SIG-M5 treated with dmso at 0.1 percent for 504 hours (cell line): Measurements from ENCODE around the gene BEST3.

ENCODE experiments used
- DNase-seq: peaks from one replicate; lab custom pipeline; 2025; ENCODE audit not compliant: unreplicated experiment; lab: John Stamatoyannopoulos, UW

Gene BEST3

DNA sequence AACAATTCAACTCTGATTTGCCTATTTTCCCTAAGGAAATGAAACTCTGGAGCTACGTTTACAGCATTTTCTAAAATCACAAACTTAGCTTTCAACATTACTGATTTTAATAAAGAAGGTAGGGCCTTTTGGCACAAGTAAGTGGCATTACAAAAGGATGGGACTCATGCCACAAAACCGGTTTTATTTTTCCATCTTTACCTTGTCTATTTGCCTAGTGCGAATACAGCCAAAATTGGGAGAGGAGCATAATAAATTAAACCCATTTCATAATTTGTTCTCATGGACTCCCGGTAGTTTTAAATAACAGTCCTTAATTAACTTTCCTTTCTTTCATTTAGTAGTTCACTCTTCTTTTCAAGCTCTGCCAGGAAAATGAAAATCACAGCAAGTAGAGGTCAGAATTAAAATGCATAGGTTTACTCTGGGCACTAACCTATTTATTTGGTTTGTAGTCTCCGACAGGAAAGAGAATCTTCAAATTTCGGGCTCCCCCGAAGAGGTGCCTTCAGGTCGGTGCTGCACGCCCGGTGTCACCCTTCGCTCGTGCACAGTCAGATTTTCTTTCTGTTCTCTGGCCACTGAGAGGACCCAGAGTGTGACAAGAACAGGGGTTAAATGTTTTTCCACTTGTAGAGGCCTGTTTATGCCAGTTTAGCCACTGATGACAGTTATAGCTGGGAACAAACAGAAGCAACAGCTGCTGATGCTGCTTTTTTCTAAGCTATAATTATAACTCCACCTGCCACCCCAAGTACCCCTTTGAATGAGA lies at the start of gene BEST3:
Gene BEST3, minus strand, starts transcription at position 535 of the 772 bp plus-strand sequence. CDS start 1,505 bp downstream, outside the sequence.
- DNase-seq, result no peak

- no peak for DNase-seq
Measured at GRCh38 chr12:69744109-69744508, 45.0 kb upstream of the BEST3 start.

DNA sequence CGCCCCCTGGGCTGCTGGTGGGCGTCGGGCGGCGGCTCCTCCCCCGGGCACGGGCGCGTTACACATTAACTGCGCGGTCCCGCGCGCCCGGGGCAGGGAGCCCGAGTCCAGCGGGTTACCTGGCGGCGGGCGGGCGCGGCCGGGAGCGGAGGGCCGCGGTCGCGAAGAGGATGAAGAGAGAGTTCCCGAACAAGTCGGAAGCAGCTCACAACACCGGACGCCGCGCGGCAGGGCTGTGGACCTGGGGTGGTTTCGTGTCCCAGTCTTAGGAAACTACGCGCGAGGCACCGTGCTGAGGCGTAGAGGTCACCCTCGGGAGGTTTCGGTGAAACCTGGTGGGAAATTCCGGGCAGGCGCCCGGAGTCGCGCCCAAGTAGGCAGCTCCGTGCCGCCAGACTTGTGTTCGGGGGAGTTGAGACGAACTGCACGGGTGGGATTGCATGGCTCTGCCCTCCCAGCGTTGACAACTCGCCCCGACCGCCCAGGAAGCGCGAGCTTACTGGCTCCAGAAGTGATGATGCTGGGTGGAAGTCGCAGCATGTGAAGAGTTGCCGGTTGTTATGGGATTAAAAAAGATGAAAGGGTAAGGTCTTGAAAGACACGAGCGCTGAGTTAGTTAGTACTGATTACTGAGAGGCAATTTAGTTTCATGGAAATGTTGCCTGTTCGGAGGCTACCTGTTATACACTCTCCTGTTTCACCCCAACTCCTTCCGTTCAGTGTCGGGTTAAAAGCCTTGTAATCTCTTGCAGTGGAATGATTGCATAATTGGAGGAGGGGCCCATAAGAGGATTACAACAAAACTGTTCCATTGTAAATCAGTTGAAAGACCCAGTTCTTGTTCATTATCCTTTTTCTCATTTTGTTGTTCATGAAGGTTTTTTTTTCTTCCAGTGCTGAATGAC lies 40.4 kb upstream of the BEST3 start:
- peak; percentile 90 for DNase-seq

DNA sequence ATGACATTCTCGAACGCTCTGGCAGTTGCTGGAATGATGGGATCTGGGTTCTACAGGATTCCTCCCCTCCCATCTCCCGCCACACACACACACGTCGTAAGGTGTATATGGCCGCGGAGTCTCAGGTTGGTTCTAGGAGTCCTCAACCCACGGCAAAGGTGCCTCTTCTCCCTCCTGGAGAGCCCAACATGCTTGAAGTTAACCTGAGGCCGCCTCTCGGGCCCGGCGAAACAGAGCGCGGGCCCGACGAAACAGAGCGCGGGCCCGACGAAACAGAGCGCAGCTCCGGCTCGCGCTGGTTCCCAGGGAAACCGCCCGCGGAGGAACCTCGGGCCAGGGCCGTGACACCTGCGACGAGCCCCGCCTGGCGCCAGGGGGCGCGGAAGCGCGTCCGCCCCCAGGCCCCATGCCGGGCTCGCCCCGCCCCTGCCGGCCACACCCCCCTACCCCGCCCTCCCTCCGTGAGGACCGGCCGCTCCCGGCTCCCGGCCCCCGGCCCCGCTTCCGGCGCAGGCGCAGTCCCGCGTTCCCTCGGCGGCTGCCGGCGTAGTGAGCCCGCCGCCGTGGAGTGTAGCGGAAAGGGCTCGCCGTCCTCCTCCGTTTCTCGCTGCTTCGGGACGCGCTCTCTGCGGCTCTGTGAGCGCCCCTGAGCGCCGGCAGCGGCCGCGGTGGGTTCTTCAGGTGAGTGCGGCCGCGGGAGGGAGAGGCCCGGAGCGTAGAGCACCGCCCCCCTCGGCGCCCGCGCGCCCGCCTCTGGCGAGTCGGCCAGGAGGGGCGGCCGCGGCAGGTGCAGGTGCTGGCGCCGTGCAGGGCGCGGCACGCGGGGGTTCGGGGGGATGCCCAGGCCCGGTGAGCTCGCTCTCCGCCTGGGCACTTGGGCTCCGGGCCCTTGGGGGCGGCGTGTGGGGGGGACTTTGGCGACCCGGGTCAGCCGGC lies 39.5 kb upstream of the BEST3 start, which contains the start of gene RAB3IP:
Gene RAB3IP, plus strand, starts transcription at position 510 of the 936 bp plus-strand sequence. CDS start 16,549 bp downstream, outside the sequence.
- peak; percentile 74 for DNase-seq

GRCh38 chr12:69733638-69734037 lies 34.5 kb upstream of the BEST3 start:
- no peak for DNase-seq

- no peak for DNase-seq
Measured at GRCh38 chr12:69732088-69732487, 33.0 kb upstream of the BEST3 start.

GRCh38 chr12:69726922-69727321 lies 27.8 kb upstream of the BEST3 start:
- DNase-seq, result no peak

DNA sequence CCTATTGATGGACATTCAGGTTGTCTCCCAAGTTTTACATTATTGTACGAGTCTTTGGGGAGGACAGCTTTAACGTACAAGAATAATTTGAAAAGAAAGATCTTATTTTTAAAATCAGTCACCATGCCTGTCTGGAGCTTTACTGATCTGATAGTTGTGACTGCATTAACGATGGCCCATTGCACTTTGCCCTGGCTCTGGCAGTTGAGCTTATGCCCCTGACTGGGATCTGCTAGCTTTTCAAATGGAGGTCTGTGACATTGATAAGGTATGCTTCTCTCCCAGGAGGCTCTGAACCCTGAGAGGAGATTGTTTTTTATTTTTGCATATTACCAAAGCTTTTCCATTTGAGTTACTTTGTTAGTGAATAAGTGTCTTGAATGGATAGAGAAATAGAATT lies 21.6 kb upstream of the BEST3 start:
- no peak for DNase-seq

- DNase-seq, result no peak
Measured at GRCh38 chr12:69719336-69720316, 20.5 kb upstream of the BEST3 start.

DNA sequence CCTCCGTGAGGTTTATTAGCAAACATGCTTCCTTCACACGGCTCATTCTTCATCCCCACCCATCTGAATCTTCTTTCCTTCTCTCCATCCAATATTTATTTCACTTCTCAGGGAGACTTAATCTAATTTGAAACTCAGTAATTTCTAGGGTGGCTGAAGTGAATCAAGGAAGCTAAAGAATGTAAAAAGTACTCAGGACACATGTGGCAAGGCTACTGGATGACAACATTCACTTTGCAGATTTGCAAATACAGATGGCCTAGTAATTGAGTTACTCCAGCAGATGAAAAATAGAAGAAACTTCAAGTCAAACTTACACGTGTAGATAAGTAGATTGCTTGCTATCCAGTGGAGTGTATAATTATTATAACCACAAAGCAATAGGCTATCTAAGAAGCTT lies 15.4 kb upstream of the BEST3 start:
- DNase-seq, result no peak

- no peak for DNase-seq
Measured at GRCh38 chr12:69712826-69713225, 13.7 kb upstream of the BEST3 start.

- no peak for DNase-seq
Measured at GRCh38 chr12:69708649-69709048, 9.5 kb upstream of the BEST3 start.

DNA sequence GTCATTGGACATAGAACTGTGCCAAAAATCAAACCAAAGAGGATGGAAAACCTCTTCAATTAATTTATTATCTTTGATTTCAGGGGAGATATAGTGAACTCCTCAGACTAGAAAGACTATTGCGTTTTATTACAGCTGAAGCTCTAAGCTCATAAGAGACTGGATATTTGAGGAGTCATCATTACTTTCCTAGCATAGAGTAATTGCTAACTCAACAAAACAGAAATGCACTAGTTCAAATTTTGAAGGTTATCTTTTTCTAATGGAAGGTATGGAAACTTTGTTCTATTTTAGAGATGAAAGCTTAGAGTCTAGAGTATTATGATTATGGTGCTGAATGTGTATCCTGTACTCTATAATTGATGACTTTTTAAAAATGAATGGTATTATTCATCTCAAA lies 5.3 kb upstream of the BEST3 start:
- no peak for DNase-seq

GRCh38 chr12:69703146-69703642 lies 4.1 kb upstream of the BEST3 start:
- no peak for DNase-seq

DNA sequence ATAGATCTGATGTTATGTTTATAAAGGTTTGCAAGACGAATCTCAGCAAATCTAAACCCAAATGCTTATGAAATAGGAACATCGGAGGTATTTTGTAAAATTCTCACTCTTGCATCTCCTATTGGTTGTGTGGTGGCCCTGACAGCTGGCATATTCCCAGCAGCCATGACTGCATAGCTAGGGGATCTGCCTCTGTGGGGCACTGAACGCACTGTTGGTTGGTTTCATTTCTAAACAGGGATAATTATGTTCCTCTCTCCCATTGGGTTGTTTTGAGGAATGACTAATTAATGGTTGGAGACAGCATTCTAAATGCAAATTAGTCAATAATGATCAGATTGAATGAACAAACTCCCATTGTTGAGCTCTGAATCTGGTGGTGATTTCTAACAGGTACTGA lies 2.7 kb upstream of the BEST3 start:
- DNase-seq, result no peak

GRCh38 chr12:69698054-69698453 lies 1.0 kb downstream of the BEST3 start:
- no peak for DNase-seq

DNA sequence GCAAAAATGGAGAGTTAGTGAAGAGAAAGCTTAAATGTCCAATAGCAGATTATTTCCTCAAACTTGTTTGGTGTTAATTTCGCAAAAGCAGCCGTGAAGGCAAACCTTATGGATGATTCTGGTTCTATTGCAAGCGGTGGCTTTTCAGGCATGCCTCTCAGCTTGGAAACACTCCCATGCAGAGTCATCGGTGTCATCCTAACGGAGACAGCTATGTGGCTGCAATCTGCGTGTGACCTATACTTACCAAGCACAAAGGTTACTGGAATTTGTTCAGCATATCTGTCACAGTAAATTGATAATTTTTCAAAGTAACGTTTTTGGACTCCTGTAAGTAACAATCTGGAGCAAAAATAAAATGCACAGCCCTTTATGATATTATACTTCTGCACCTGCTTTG lies 5.0 kb downstream of the BEST3 start:
- no peak for DNase-seq

GRCh38 chr12:69689638-69690037 lies 9.5 kb downstream of the BEST3 start:
- DNase-seq, result no peak
